SU-DHL-6 (cell line): ENCODE measurements around the gene SVOPL.
"Not testable (repeated sequence)": the region's sequence is repeated elsewhere in the genome, so short reads cannot be mapped to it uniquely, and the experiment has no call there.

Experiments
- H2AFZ ChIP-seq: fragments of 200-600 bp; sonication (generic); 2 replicates; pipeline ENCODE4 v1.6.1; 2014; ENCODE audit warnings: low read depth, mild to moderate bottlenecking, moderate library complexity, mixed read lengths, antibody characterized with exemption, low read length; ENCODE audit not compliant: severe bottlenecking
- H3F3A ChIP-seq: fragments of 200-600 bp; shearing (Covaris generic); 2 replicates; pipeline ENCODE4 v1.6.0; 2016; ENCODE audit warnings: antibody characterized with exemption, mild to moderate bottlenecking; ENCODE audit not compliant: insufficient read depth
- H3K27ac ChIP-seq: fragments of 200-600 bp; sonication (generic); 2 replicates; pipeline ENCODE4 v1.5.1; 2016; ENCODE audit warnings: low read depth, mild to moderate bottlenecking, low read length, moderate library complexity, mixed read lengths
- H3K27me3 ChIP-seq: fragments of 200-600 bp; sonication (generic), shearing (Covaris generic); 2 replicates; pipeline ENCODE4 v1.6.0; 2014; ENCODE audit warnings: mild to moderate bottlenecking, low read length
- H3K36me3 ChIP-seq: fragments of 200-600 bp; sonication (generic); 2 replicates; pipeline ENCODE4 v1.6.1; 2014; ENCODE audit warnings: mild to moderate bottlenecking, low read length, mixed read lengths
- H3K4me2 ChIP-seq: fragments of 300-600, 200-600 bp; shearing (Covaris generic), sonication (generic); 2 replicates; pipeline ENCODE4 v1.6.0; 2014; ENCODE audit warnings: low read length, low read depth, mild to moderate bottlenecking; ENCODE audit not compliant: poor library complexity, severe bottlenecking
- H3K4me3 ChIP-seq: fragments of 200-600 bp; sonication (generic); 2 replicates; pipeline ENCODE4 v1.5.1; 2014; ENCODE audit warnings: antibody characterized with exemption, low read length, mild to moderate bottlenecking, mixed read lengths; ENCODE audit not compliant: insufficient read depth, poor library complexity, severe bottlenecking
- H3K79me2 ChIP-seq: fragments of 200-600 bp; sonication (generic); 2 replicates; pipeline ENCODE4 v1.6.1; 2014; ENCODE audit warnings: mild to moderate bottlenecking, low read length, moderate library complexity; ENCODE audit not compliant: insufficient read depth
- H3K9ac ChIP-seq: fragments of 200-600 bp; sonication (generic); 2 replicates; pipeline ENCODE4 v1.7.0; 2014; ENCODE audit warnings: mild to moderate bottlenecking, low read length
- H3K9me2 ChIP-seq: fragments of 200-600 bp; sonication (generic); replicated peaks from 2 replicates; pipeline ENCODE4 v1.6.1; 2014; ENCODE audit warnings: low read length; ENCODE audit not compliant: insufficient read depth
- H3K9me3 ChIP-seq: fragments of 200-600 bp; sonication (generic); 2 replicates; pipeline ENCODE4 v1.6.1; 2014; ENCODE audit warnings: low read length, mixed read lengths; ENCODE audit not compliant: insufficient read depth
- H4K20me1 ChIP-seq: fragments of 200-600 bp; sonication (generic); 2 replicates; pipeline ENCODE4 v1.6.1; 2014; ENCODE audit warnings: low read depth, mild to moderate bottlenecking, antibody characterized with exemption, low read length, moderate library complexity, mixed read lengths
- CTCF ChIP-seq: fragments of 200-600 bp; sonication (generic); IDR thresholded peaks from one replicate; pipeline ENCODE4 v1.5.1; 2017; ENCODE audit warnings: antibody characterized with exemption, mild to moderate bottlenecking, low read length, moderate library complexity; ENCODE audit not compliant: insufficient read depth, poor library complexity, severe bottlenecking
- EZH2phosphoT487 ChIP-seq: fragments of 200-600 bp; sonication (generic), shearing (Covaris generic); conservative IDR thresholded peaks from 2 replicates; pipeline ENCODE4 v1.6.1; 2018; ENCODE audit warnings: mild to moderate bottlenecking, antibody characterized with exemption, low read length, moderate library complexity, mixed read lengths

The SVOPL gene

GRCh38 chr7:138690495-138690894 is 10.7 kb downstream of the SVOPL start:
- TF ChIP-seq CTCF = no peak
- TF ChIP-seq EZH2phosphoT487 = no peak
- H4K20me1 ChIP-seq = no peaks in the 10 kb centered on the region

GRCh38 chr7:138688037-138688436 is 13.1 kb downstream of the SVOPL start:
- H3F3A ChIP-seq, H3K36me3 ChIP-seq, H3K9me3 ChIP-seq, H3K4me3 ChIP-seq, H4K20me1 ChIP-seq, H3K79me2 ChIP-seq, H3K9ac ChIP-seq, H3K27me3 ChIP-seq, H3K9me2 ChIP-seq, H3K27ac ChIP-seq, H3K4me2 ChIP-seq, H2AFZ ChIP-seq: not testable (repeated sequence)

More at GRCh38 chr7:138690495-138690894, 10.7 kb downstream of the SVOPL start:
- no peak overlapping the region for H3K4me3 ChIP-seq
- H2AFZ ChIP-seq = no peak overlapping the region
- H3K36me3 ChIP-seq = no peaks in the 10 kb centered on the region
- no peaks in the 10 kb centered on the region for H3K9me2 ChIP-seq
- H3K9ac ChIP-seq = no peak overlapping the region
- no peak overlapping the region for H3K27ac ChIP-seq
- H3K4me2 ChIP-seq = no peak overlapping the region
- H3F3A ChIP-seq = no peaks in the 10 kb centered on the region
- no peaks in the 10 kb centered on the region for H3K9me3 ChIP-seq
- no peaks in the 10 kb centered on the region for H3K79me2 ChIP-seq
- no peaks in the 10 kb centered on the region for H3K27me3 ChIP-seq

GRCh38 chr7:138684340-138684739 is 16.8 kb downstream of the SVOPL start:
- Histone ChIP-seq H3K27me3 (no peaks in the 10 kb centered on the region), H3K9me3 (no peaks in the 10 kb centered on the region), H4K20me1 (no peaks in the 10 kb centered on the region), H3K79me2 (no peaks in the 10 kb centered on the region), H3F3A (no peaks in the 10 kb centered on the region), H3K27ac (no peak overlapping the region), H2AFZ (no peak overlapping the region), H3K36me3 (no peaks in the 10 kb centered on the region), H3K4me3 (no peak overlapping the region), H3K9ac (no peak overlapping the region), H3K4me2 (no peak overlapping the region), H3K9me2 (no peaks in the 10 kb centered on the region)
- TF ChIP-seq CTCF (no peak), EZH2phosphoT487 (no peak)

DNA sequence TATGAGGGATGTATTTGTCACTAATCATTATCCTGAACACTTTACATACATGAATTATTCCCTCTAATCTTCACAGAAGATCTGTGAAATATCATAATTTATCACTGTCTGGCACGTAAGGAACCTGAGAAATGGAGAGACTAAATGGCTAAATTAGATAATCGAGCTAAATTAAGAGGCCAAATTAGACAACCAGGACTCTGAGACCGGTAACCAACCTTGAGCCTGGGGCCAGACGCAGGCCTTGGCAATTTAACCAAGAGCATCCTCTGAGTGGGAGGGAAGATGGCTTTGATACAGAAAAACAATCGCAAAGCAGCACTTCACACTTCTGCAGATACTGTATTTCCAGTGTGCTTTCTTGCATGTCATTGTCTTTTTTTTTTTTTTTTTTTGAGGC is 21.4 kb downstream of the SVOPL start:
- Histone ChIP-seq H3K79me2 (no peaks in the 10 kb centered on the region), H3K27me3 (no peaks in the 10 kb centered on the region), H2AFZ (no peak overlapping the region), H3K9ac (no peak overlapping the region), H3K4me2 (no peak overlapping the region), H3K9me3 (no peaks in the 10 kb centered on the region), H4K20me1 (no peaks in the 10 kb centered on the region), H3K27ac (no peak overlapping the region), H3F3A (no peaks in the 10 kb centered on the region), H3K9me2 (no peaks in the 10 kb centered on the region), H3K4me3 (no peak overlapping the region), H3K36me3 (no peaks in the 10 kb centered on the region)
- TF ChIP-seq CTCF (no peak), EZH2phosphoT487 (no peak)
